ENCODE results near the gene PPP1R26. TPM values are rescaled to one million over a fixed set of nuclear protein-coding genes. Genes with fewer than 3 reads are reported as not detected.

PPP1R26 gene
- total and polyA plus RNA-seq, 2 experiments from 2014 or later, result 10.7 to 49.8 TPM

DNA sequence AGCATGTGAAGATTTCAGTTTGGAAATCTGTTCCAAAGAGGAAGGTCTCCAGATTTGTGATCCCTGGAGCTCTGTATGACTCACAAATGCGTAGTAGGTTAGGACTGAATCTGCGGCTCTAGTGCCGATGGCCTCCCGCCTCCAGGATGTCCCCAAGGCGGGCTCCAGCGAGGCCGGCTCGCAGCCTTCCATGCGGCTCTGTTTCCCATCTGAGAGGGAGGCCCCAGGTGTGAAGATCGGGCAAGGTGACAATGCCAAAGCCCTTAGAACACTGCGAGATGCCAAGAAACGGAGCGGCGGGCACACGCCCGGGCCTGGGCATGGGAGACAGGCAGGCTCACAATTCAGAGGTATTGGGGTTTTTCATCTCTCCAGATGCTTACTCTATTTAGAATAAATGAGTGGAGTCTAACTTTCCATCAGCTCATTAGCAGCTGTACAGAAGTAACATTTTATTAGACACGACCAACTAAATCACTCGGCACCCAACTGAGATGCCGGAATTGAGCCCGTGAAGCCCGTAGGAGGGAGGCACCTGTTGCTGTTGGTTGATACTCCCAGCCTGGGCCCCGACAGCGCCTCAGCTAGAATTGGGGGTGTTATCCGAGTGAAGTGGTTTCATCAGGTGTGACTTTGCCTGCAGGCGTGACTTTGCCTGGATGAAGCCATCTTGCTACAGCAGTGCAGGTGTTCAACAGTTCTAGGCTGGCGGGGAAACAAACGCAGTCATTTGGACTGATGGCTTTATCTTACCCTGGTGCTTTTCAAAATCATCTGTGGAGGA is 13.5 kb downstream of the PPP1R26 start (continued):
- TF ChIP-seq, protein P1, sequence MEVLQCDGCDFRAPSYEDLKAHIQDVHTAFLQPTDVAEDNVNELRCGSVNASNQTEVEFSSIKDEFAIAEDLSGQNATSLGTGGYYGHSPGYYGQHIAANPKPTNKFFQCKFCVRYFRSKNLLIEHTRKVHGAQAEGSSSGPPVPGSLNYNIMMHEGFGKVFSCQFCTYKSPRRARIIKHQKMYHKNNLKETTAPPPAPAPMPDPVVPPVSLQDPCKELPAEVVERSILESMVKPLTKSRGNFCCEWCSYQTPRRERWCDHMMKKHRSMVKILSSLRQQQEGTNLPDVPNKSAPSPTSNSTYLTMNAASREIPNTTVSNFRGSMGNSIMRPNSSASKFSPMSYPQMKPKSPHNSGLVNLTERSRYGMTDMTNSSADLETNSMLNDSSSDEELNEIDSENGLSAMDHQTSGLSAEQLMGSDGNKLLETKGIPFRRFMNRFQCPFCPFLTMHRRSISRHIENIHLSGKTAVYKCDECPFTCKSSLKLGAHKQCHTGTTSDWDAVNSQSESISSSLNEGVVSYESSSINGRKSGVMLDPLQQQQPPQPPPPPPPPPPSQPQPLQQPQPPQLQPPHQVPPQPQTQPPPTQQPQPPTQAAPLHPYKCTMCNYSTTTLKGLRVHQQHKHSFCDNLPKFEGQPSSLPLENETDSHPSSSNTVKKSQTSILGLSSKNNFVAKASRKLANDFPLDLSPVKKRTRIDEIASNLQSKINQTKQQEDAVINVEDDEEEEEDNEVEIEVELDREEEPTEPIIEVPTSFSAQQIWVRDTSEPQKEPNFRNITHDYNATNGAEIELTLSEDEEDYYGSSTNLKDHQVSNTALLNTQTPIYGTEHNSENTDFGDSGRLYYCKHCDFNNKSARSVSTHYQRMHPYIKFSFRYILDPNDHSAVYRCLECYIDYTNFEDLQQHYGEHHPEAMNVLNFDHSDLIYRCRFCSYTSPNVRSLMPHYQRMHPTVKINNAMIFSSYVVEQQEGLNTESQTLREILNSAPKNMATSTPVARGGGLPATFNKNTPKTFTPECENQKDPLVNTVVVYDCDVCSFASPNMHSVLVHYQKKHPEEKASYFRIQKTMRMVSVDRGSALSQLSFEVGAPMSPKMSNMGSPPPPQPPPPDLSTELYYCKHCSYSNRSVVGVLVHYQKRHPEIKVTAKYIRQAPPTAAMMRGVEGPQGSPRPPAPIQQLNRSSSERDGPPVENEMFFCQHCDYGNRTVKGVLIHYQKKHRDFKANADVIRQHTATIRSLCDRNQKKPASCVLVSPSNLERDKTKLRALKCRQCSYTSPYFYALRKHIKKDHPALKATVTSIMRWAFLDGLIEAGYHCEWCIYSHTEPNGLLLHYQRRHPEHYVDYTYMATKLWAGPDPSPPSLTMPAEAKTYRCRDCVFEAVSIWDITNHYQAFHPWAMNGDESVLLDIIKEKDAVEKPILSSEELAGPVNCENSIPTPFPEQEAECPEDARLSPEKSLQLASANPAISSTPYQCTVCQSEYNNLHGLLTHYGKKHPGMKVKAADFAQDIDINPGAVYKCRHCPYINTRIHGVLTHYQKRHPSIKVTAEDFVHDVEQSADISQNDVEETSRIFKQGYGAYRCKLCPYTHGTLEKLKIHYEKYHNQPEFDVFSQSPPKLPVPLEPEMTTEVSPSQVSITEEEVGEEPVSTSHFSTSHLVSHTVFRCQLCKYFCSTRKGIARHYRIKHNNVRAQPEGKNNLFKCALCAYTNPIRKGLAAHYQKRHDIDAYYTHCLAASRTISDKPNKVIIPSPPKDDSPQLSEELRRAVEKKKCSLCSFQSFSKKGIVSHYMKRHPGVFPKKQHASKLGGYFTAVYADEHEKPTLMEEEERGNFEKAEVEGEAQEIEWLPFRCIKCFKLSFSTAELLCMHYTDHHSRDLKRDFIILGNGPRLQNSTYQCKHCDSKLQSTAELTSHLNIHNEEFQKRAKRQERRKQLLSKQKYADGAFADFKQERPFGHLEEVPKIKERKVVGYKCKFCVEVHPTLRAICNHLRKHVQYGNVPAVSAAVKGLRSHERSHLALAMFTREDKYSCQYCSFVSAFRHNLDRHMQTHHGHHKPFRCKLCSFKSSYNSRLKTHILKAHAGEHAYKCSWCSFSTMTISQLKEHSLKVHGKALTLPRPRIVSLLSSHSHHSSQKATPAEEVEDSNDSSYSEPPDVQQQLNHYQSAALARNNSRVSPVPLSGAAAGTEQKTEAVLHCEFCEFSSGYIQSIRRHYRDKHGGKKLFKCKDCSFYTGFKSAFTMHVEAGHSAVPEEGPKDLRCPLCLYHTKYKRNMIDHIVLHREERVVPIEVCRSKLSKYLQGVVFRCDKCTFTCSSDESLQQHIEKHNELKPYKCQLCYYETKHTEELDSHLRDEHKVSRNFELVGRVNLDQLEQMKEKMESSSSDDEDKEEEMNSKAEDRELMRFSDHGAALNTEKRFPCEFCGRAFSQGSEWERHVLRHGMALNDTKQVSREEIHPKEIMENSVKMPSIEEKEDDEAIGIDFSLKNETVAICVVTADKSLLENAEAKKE (CRISPR knock-in tag; IDR thresholded peaks at IDR 0.05), result no peak
- no peak for TF ChIP-seq CTCF (conservative IDR thresholded peaks at IDR 0.05; ENCODE audit: low read depth in 2 of 2)
- TF ChIP-seq POLR2AphosphoS5 (IDR thresholded peaks at IDR 0.05; ENCODE audit: low read depth), result no peak
- TF ChIP-seq NANOG (IDR thresholded peaks at IDR 0.05; ENCODE audit: borderline replicate concordance), result no peak

DNA sequence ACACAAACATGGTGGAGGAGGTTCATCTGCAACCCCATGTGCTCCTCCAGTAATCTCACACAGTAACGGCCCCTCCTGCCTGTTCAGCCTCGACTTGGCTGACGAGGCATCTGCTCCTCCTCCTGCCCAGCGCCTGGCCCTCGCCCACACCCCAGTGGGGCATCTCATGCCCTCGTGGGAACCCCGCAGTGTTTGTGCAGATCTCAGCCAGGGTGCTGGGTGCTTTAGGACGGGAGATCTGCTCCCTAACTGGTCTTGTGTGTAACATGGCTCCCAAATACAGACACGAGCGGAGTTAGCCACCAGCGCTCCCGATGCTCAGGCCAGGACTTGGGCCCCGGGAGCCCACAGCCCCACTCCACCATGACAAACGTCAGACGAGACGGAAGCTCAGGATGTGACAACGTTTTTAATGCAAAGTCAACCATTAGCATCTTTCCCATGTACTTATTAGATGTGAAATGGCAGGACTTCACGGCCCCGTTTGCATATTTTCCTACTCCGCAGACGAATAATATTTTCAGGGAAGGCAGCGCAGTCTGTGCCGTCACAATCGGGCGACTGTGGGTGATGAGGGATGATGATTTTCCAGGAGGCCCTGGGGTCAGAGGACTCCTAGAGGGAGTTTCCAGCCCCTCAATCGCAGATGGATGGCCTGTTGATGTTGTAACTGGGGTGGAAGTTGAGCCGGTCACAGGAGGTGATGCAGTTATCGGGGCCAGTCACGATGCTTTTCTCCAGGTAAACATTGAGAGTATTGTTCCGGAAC is 15.4 kb downstream of the PPP1R26 start:
- Histone ChIP-seq H3K79me2 (replicated peaks; ENCODE audit: insufficient read depth) (no peaks in the 10 kb centered on the region), H3K4me1 (ENCODE audit: insufficient read depth) (no peaks in the 10 kb centered on the region), H2AFZ (no peak overlapping the region), H3K4me2 (no peak overlapping the region), H3F3A (replicated peaks; ENCODE audit: low read depth) (0 out of 2 replicates have a peak, but pooled peaks cover 3% of the 10 kb centered on the region), H3K36me3 (ENCODE audit: insufficient read depth) (no peaks in the 10 kb centered on the region), H3K27me3 (ENCODE audit: insufficient read depth) (no peaks in the 10 kb centered on the region), H3K27ac (ENCODE audit: low read depth) (no peak overlapping the region), H3K4me3 (no peak overlapping the region), H4K20me1 (replicated peaks; ENCODE audit: insufficient read depth) (no peaks in the 10 kb centered on the region; the same call in none of the 2 replicates), H3K9me2 (ENCODE audit: insufficient read depth) (no peaks in the 10 kb centered on the region)
- DNase-seq (ENCODE audit: low spot score), result no peak
- H3K4me1 Mint-ChIP-seq, result peaks cover 5% of the 10 kb centered on the region; the same call in 2 of the 3 replicates
- H3K27me3 Mint-ChIP-seq (ENCODE audit: insufficient read depth, low read depth, poor library complexity), result peaks cover 12% of the 10 kb centered on the region
- H3K36me3 Mint-ChIP-seq (ENCODE audit: low read depth), result no peaks in the 10 kb centered on the region; the same call in 2 of the 3 replicates
- no peak overlapping the region for H3K27ac Mint-ChIP-seq
- no peaks in the 10 kb centered on the region; the same call in 2 of the 3 replicates for H3K9me3 Mint-ChIP-seq
- no peak for ATAC-seq
- H3K4me3 Mint-ChIP-seq, result no peak overlapping the region
- TF ChIP-seq EZH2phosphoT487 (IDR thresholded peaks at IDR 0.05; ENCODE audit: unreplicated experiment) (no peak), REST (IDR thresholded peaks at IDR 0.05; ENCODE audit: unreplicated experiment) (no peak), STAT1 (IDR thresholded peaks at IDR 0.05; ENCODE audit: unreplicated experiment) (no peak)

Measured in GM23338 (cell line).